ENCODE measurements around the gene FAM163B. TPM values are rescaled to one million over a fixed set of nuclear protein-coding genes. Genes with fewer than 3 reads are reported as not detected.

Gene FAM163B
- total and polyA plus RNA-seq, 10 donors, result 0.11 to 1.0 (median 0.52) TPM; not detected in 7

GRCh38 chr9:133584167-133584558 is 25.0 kb downstream of the FAM163B start:
- Histone ChIP-seq H3K9me3 (no peaks in the 10 kb centered on the region), H3K36me3 (no peaks in the 10 kb centered on the region), H3K4me1 (peaks cover 0 to 25% (median 16%) of the 10 kb centered on the region in 6 donors), H3K27ac (no peak overlapping the region), H3K4me3 (no peak overlapping the region), H3K27me3 (replicated peaks in 1 of 7) (peaks cover 0 to 80% (median 24%) of the 10 kb centered on the region in 7 donors)
- WGBS, 5 donors, result 63 to 81% (median 72%) methylated on average over 5 of the region's 5 CpGs
- intact Hi-C loops (cut with DNase I; ENCODE audit: low total_unique reads), result no loop called here
- TF ChIP-seq POLR2A (IDR thresholded peaks at IDR 0.05), result no peak
- TF ChIP-seq, protein P1, sequence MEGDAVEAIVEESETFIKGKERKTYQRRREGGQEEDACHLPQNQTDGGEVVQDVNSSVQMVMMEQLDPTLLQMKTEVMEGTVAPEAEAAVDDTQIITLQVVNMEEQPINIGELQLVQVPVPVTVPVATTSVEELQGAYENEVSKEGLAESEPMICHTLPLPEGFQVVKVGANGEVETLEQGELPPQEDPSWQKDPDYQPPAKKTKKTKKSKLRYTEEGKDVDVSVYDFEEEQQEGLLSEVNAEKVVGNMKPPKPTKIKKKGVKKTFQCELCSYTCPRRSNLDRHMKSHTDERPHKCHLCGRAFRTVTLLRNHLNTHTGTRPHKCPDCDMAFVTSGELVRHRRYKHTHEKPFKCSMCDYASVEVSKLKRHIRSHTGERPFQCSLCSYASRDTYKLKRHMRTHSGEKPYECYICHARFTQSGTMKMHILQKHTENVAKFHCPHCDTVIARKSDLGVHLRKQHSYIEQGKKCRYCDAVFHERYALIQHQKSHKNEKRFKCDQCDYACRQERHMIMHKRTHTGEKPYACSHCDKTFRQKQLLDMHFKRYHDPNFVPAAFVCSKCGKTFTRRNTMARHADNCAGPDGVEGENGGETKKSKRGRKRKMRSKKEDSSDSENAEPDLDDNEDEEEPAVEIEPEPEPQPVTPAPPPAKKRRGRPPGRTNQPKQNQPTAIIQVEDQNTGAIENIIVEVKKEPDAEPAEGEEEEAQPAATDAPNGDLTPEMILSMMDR (IDR thresholded peaks at IDR 0.05 in 8 of 11, conservative IDR thresholded peaks at IDR 0.05 in 3 of 11), result no peak
- no peak for TF ChIP-seq POLR2AphosphoS5 (IDR thresholded peaks at IDR 0.05)
- no peak for DNase-seq

GRCh38 chr9:133583586-133583985 is 25.6 kb downstream of the FAM163B start:
- WGBS, 5 donors, result 80 to 92% (median 87%) methylated on average over 10 to 23 of the region's 23 CpGs
- no peak for TF ChIP-seq POLR2A (IDR thresholded peaks at IDR 0.05)
- TF ChIP-seq, protein P1 (IDR thresholded peaks at IDR 0.05 in 8 of 11, conservative IDR thresholded peaks at IDR 0.05 in 3 of 11), result no peak
- TF ChIP-seq POLR2AphosphoS5 (IDR thresholded peaks at IDR 0.05), result no peak
- no peak for DNase-seq
- Histone ChIP-seq H3K36me3 (no peaks in the 10 kb centered on the region), H3K27ac (no peak overlapping the region), H3K9me3 (no peaks in the 10 kb centered on the region), H3K27me3 (replicated peaks in 1 of 7) (peaks cover 0 to 86% (median 29%) of the 10 kb centered on the region in 7 donors), H3K4me1 (peaks cover 0 to 29% (median 16%) of the 10 kb centered on the region in 6 donors), H3K4me3 (no peak overlapping the region)
- intact Hi-C loops (cut with DNase I; ENCODE audit: low total_unique reads), result no loop called here

- no peak overlapping the region for H3K4me3 ChIP-seq
- no peak for TF ChIP-seq POLR2AphosphoS5 (IDR thresholded peaks at IDR 0.05)
- TF ChIP-seq, protein P1 (IDR thresholded peaks at IDR 0.05 in 8 of 11, conservative IDR thresholded peaks at IDR 0.05 in 3 of 11), result no peak
- TF ChIP-seq POLR2A (IDR thresholded peaks at IDR 0.05), result no peak
- intact Hi-C loops (cut with DNase I; ENCODE audit: low total_unique reads), result no loop called here
- peaks cover 0 to 29% (median 16%) of the 10 kb centered on the region in 6 donors for H3K4me1 ChIP-seq
- H3K27ac ChIP-seq, result no peak overlapping the region
- H3K9me3 ChIP-seq, result no peaks in the 10 kb centered on the region
- H3K36me3 ChIP-seq, result no peaks in the 10 kb centered on the region
- 67 to 94% (median 80%) methylated on average over 1 to 3 of the region's 3 CpGs for WGBS, 5 donors
- no peak for DNase-seq
- peaks cover 0 to 90% (median 31%) of the 10 kb centered on the region in 7 donors for H3K27me3 ChIP-seq (replicated peaks in 1 of 7)
These were observed 26.1 kb downstream of the FAM163B start for GRCh38 chr9:133583111-133583510.

DNA sequence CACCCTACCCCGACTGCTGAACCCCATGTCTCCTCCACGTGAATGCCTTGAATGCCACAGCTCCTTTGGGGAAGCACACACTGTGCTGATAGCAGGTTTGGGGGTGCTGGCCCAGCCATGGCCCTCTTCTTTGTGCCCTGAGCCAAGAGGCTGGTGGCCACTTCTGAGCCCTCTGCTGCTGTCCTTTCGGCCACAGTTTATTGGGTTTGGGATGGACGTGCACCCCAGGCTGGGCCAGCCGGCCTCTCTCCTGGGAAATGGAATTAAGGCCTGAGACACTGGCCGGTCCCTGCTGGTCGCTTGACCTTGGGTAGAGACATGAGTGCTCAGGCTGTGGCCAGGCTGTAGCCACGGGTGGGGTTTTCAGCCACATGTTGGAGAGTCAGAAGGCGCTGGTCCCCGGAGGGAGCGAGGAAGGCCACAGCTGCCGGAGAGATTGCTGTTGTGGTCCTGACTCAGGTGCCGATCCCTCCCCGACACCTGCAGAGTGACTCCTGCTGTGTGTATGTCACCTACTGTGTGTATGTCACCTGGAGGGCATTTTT is 26.6 kb downstream of the FAM163B start:
- H3K4me3 ChIP-seq, result no peak overlapping the region
- H3K27ac ChIP-seq, result no peak overlapping the region
- peaks cover 0 to 30% (median 17%) of the 10 kb centered on the region in 6 donors for H3K4me1 ChIP-seq
- intact Hi-C loops (cut with DNase I; ENCODE audit: low total_unique reads), result no loop called here
- H3K36me3 ChIP-seq, result no peaks in the 10 kb centered on the region
- TF ChIP-seq POLR2AphosphoS5 (IDR thresholded peaks at IDR 0.05), result no peak
- no peak for TF ChIP-seq POLR2A (IDR thresholded peaks at IDR 0.05)
- TF ChIP-seq, protein P1 (IDR thresholded peaks at IDR 0.05 in 8 of 11, conservative IDR thresholded peaks at IDR 0.05 in 3 of 11), result no peak
- 79 to 87% (median 84%) methylated on average over 5 to 14 of the region's 14 CpGs for WGBS, 5 donors
- peaks cover 0 to 96% (median 31%) of the 10 kb centered on the region in 7 donors for H3K27me3 ChIP-seq (replicated peaks in 1 of 7)
- H3K9me3 ChIP-seq, result no peaks in the 10 kb centered on the region
- no peak for DNase-seq
